ENCODE results near the gene ADAM12. TPM values are rescaled to one million over a fixed set of nuclear protein-coding genes. Genes with fewer than 3 reads are reported as not detected.

ADAM12 gene
- total RNA-seq, 1 experiment from 2014 or later: 16.8 TPM

DNA sequence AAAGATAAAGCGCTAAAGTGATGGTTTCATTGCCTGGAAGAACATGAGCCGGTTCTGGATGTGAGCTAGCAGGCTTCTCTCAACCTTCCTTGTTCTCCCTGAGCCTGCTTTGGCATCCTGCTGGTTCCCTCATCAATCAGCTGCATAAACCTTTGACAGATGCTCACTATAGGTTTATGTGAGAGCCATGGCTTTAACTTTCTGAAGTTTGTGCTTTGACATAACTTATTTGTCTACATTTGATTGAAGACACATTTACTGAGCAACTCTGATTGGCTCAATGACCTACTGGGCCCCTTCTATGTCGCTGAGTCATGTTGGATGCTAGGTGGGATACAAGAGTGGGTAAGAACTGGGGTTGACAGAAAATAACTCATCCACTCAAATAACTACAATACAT is 192.0 kb downstream of the ADAM12 start:
- no peak overlapping the region for H2AFZ ChIP-seq
- ChIA-PET POLR2A (ENCODE audit: unreplicated experiment) (no interaction called here), CTCF (no interaction called here)
- BruUV-seq (replicated peaks): no TSS peak
- H3K27ac ChIP-seq: no peak overlapping the region
- intact Hi-C loops (cut with micrococcal nuclease; ENCODE audit: unreplicated experiment): no loop called here
- TF ChIP-seq, protein P1, sequence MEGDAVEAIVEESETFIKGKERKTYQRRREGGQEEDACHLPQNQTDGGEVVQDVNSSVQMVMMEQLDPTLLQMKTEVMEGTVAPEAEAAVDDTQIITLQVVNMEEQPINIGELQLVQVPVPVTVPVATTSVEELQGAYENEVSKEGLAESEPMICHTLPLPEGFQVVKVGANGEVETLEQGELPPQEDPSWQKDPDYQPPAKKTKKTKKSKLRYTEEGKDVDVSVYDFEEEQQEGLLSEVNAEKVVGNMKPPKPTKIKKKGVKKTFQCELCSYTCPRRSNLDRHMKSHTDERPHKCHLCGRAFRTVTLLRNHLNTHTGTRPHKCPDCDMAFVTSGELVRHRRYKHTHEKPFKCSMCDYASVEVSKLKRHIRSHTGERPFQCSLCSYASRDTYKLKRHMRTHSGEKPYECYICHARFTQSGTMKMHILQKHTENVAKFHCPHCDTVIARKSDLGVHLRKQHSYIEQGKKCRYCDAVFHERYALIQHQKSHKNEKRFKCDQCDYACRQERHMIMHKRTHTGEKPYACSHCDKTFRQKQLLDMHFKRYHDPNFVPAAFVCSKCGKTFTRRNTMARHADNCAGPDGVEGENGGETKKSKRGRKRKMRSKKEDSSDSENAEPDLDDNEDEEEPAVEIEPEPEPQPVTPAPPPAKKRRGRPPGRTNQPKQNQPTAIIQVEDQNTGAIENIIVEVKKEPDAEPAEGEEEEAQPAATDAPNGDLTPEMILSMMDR (conservative IDR thresholded peaks at IDR 0.05): no peak
- no peak for TF ChIP-seq EZH2 (IDR thresholded peaks at IDR 0.05; ENCODE audit: low read depth)
- H4K20me1 ChIP-seq (ENCODE audit: insufficient read depth): no peaks in the 10 kb centered on the region
- peaks cover 12% of the 10 kb centered on the region; the same call in 1 of the 2 replicates for H3F3A ChIP-seq (ENCODE audit: insufficient read depth, low read depth)
- no peaks in the 10 kb centered on the region for H3K36me3 ChIP-seq (ENCODE audit: low read depth)
- H3K4me3 ChIP-seq: no peak overlapping the region
- DNase-seq: no peak
- H3K4me2 ChIP-seq: no peak overlapping the region
- no peaks in the 10 kb centered on the region for H3K9me2 ChIP-seq (ENCODE audit: insufficient read depth)
- H3K4me1 ChIP-seq (replicated peaks; ENCODE audit: insufficient read depth): peaks cover 18% of the 10 kb centered on the region
- no peaks in the 10 kb centered on the region for H3K9me3 ChIP-seq (ENCODE audit: insufficient read depth, low read depth)
- H3K79me2 ChIP-seq (ENCODE audit: low read depth): no peaks in the 10 kb centered on the region
- H3K27me3 ChIP-seq (ENCODE audit: insufficient read depth, low read depth): no peaks in the 10 kb centered on the region

- Histone ChIP-seq H3K79me2 (ENCODE audit: low read depth) (no peaks in the 10 kb centered on the region), H3K9me2 (ENCODE audit: insufficient read depth) (no peaks in the 10 kb centered on the region), H3K27ac (no peak overlapping the region), H3K4me3 (no peak overlapping the region), H3F3A (ENCODE audit: insufficient read depth, low read depth) (no peaks in the 10 kb centered on the region), H2AFZ (no peak overlapping the region), H3K27me3 (ENCODE audit: insufficient read depth, low read depth) (no peaks in the 10 kb centered on the region), H3K36me3 (ENCODE audit: low read depth) (no peaks in the 10 kb centered on the region), H3K4me2 (no peak overlapping the region), H4K20me1 (ENCODE audit: insufficient read depth) (no peaks in the 10 kb centered on the region), H3K9me3 (ENCODE audit: insufficient read depth, low read depth) (no peaks in the 10 kb centered on the region), H3K4me1 (replicated peaks; ENCODE audit: insufficient read depth) (no peaks in the 10 kb centered on the region)
- TF ChIP-seq, protein P1 (conservative IDR thresholded peaks at IDR 0.05): no peak
- no peak for TF ChIP-seq EZH2 (IDR thresholded peaks at IDR 0.05; ENCODE audit: low read depth)
- no peak for DNase-seq
- intact Hi-C loops (cut with micrococcal nuclease; ENCODE audit: unreplicated experiment): no loop called here
- POLR2A ChIA-PET (ENCODE audit: unreplicated experiment): no interaction called here
- no TSS peak for BruUV-seq (replicated peaks)
- CTCF ChIA-PET: no interaction called here
These were observed 197.1 kb downstream of the ADAM12 start for GRCh38 chr10:126191192-126191591.

DNA sequence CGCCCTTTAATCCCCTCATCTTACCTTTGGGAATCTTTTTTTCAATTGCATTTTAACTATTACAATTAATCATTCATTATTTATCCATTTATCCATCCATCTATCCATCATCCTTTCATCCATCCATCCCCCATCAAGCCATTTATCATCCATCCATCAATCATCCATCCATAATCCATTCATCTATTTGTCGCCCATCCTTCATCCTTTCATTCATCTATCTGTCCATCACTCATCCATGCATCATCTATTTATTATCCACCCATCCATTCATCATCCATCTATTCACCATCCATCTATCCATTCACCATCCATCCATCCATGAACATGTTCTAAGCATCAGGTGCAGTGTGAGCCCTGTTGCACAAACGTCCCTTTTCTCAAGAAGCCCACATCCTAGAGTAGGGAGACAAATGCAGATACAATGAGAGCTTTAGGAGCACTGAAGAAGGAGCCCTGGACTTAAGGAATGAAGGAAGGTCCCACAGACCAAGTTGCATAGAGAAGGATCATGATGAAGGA is 199.5 kb downstream of the ADAM12 start:
- POLR2A ChIA-PET (ENCODE audit: unreplicated experiment): no interaction called here

More for the DNA sequence above, 199.5 kb downstream of the ADAM12 start:
- H3K4me2 ChIP-seq: no peak overlapping the region
- no TSS peak for BruUV-seq (replicated peaks)
- no peaks in the 10 kb centered on the region for H3F3A ChIP-seq (ENCODE audit: insufficient read depth, low read depth)
- H3K9me2 ChIP-seq (ENCODE audit: insufficient read depth): no peaks in the 10 kb centered on the region
- H4K20me1 ChIP-seq (ENCODE audit: insufficient read depth): no peaks in the 10 kb centered on the region
- H3K36me3 ChIP-seq (ENCODE audit: low read depth): no peaks in the 10 kb centered on the region
- no peak overlapping the region for H3K4me3 ChIP-seq
- TF ChIP-seq, protein P1 (conservative IDR thresholded peaks at IDR 0.05): no peak
- TF ChIP-seq EZH2 (IDR thresholded peaks at IDR 0.05; ENCODE audit: low read depth): no peak
- intact Hi-C loops (cut with micrococcal nuclease; ENCODE audit: unreplicated experiment): no loop called here
- no peaks in the 10 kb centered on the region for H3K27me3 ChIP-seq (ENCODE audit: insufficient read depth, low read depth)
- H3K4me1 ChIP-seq (replicated peaks; ENCODE audit: insufficient read depth): no peaks in the 10 kb centered on the region
- H3K9me3 ChIP-seq (ENCODE audit: insufficient read depth, low read depth): no peaks in the 10 kb centered on the region
- CTCF ChIA-PET: no interaction called here
- no peaks in the 10 kb centered on the region for H3K79me2 ChIP-seq (ENCODE audit: low read depth)
- no peak for DNase-seq
- no peak overlapping the region for H3K27ac ChIP-seq
- H2AFZ ChIP-seq: no peak overlapping the region
